ENCODE data around the gene SOWAHA. TPM values are rescaled to one million over a fixed set of nuclear protein-coding genes. Genes with fewer than 3 reads are reported as not detected.

Gene SOWAHA
- total RNA-seq, 2 donors from 2014 or later = 0.63 to 0.68 TPM

DNA sequence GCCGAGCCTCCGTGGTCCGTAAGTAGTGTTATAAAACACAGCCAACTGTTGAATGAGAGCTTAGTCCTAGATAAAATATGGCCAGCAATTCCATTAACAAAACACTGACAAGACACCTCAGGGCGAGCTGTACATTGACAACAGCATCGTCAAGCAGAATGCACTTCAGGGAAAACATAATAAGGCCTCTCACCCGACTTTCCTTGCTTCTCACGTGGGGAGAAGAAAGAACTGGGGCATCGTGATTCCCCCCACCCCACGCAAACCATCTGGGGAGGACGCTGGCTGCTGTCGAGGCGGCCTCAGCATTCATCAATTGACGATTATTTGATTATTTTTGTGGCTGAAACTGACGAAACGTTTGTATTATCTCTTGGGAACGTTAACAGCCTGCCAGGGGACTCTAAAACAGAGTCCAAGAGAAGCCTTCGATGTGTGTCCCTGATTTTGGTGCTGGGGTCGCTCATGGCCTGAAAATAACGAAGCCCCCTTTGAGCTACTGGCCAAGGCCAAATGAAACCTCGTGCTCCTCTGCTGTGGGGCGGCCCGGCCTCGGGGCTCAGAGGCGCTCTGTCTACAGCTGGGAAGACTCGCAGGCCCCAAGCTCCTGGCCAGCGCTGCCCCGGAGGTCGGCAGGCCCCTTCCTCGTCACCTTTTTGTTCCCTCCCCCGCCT is 52.7 kb downstream of the SOWAHA start:
- Histone ChIP-seq H3K27me3 (replicated peaks; ENCODE audit: insufficient read depth) (no peaks in the 10 kb centered on the region), H3K36me3 (peaks cover 19% of the 10 kb centered on the region), H3K4me3 (peak overlapping the region; percentile 82), H3K27ac (peak overlapping the region; percentile 83 to 90), H3K4me1 (ENCODE audit: control insufficient read depth in 1 of 2, low read depth in 2 of 2) (peaks cover 7 to 16% of the 10 kb centered on the region in 2 donors), H3K9me3 (no peaks in the 10 kb centered on the region)
- ATAC-seq (ENCODE audit: insufficient number of reproducible peaks, low FRiP score, low read depth) (peak; percentile 9), DNase-seq (ENCODE audit: low spot score) (no peak)
- TF ChIP-seq, protein P1, sequence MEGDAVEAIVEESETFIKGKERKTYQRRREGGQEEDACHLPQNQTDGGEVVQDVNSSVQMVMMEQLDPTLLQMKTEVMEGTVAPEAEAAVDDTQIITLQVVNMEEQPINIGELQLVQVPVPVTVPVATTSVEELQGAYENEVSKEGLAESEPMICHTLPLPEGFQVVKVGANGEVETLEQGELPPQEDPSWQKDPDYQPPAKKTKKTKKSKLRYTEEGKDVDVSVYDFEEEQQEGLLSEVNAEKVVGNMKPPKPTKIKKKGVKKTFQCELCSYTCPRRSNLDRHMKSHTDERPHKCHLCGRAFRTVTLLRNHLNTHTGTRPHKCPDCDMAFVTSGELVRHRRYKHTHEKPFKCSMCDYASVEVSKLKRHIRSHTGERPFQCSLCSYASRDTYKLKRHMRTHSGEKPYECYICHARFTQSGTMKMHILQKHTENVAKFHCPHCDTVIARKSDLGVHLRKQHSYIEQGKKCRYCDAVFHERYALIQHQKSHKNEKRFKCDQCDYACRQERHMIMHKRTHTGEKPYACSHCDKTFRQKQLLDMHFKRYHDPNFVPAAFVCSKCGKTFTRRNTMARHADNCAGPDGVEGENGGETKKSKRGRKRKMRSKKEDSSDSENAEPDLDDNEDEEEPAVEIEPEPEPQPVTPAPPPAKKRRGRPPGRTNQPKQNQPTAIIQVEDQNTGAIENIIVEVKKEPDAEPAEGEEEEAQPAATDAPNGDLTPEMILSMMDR (IDR thresholded peaks at IDR 0.05) = no peak

Other genes with a start within 250 kb of the SOWAHA start
- gene IL13, start 155.1 kb upstream of the SOWAHA start, total RNA-seq = 1 to 10 TPM in 1 of 2 donors, not detected in 1; 2.8 TPM
- gene IL4, start 139.3 kb upstream of the SOWAHA start, total RNA-seq = not detected
- gene KIF3A, start 75.8 kb upstream of the SOWAHA start, total RNA-seq = 1 to 10 TPM; 3.7 to 5.9 TPM
- gene CCNI2, start 65.9 kb upstream of the SOWAHA start, total RNA-seq = not detected
- gene SEPTIN8, start 36.1 kb upstream of the SOWAHA start, total RNA-seq = 100 to 1,000 TPM in 1 of 2 donors, 10 to 100 TPM in 1; 85.7 to 111 TPM
- gene SHROOM1, start 17.3 kb downstream of the SOWAHA start, total RNA-seq = 10 to 100 TPM; 13.1 to 15.4 TPM
- gene GDF9, start 53.2 kb downstream of the SOWAHA start, total RNA-seq = not detected
- gene UQCRQ, start 53.3 kb downstream of the SOWAHA start, total RNA-seq = 10 to 100 TPM; 49.5 to 59.3 TPM
- gene LEAP2, start 60.4 kb downstream of the SOWAHA start, total RNA-seq = under 1 TPM in 1 of 2 donors, not detected in 1; 0.49 TPM
- 100 to 1,000 TPM in 1 of 2 donors, 10 to 100 TPM in 1; 95.2 to 142 TPM for gene AFF4, start 150.3 kb downstream of the SOWAHA start, total RNA-seq
- gene ZCCHC10, start 213.2 kb downstream of the SOWAHA start, total RNA-seq = 10 to 100 TPM; 16.8 to 40.0 TPM
- 10 to 100 TPM; 55.3 to 59.0 TPM for gene HSPA4, start 238.7 kb downstream of the SOWAHA start, total RNA-seq

Measured in thoracic aorta (tissue), 2 donors.